A549 (cell line): ENCODE measurements around the gene SULT1A1. TPM values are rescaled to one million over a fixed set of nuclear protein-coding genes. Genes with fewer than 3 reads are reported as not detected.
"Not testable (repeated sequence)": the region's sequence is repeated elsewhere in the genome, so short reads cannot be mapped to it uniquely, and the experiment has no call there.

Experiments
- ATAC-seq, 2 experiments: fragments of 200-7000 bp in 1 of 2; fragments of >200 bp in 1 of 2; cut with Nextera tagmentation in 1 of 2; cut with Tn5 transposase in 1 of 2; 3 replicates each; pipeline versions ENCODE4 v1.8.0 to v1.9.1; 2018 to 2020; ENCODE audit warnings: mild to moderate bottlenecking in 1 of 2, moderate library complexity in 1 of 2
- CTCF ChIA-PET: fragments of 300-600 bp; sonication (Branson Sonifier 250); formaldehyde crosslinking; extraction: SDS; loops from one replicate; lab custom pipeline; 2021; ENCODE audit warnings: antibody characterized with exemption, inconsistent platforms; lab: Yijun Ruan, JAX
- POLR2A ChIA-PET: fragments of 350-600 bp; formaldehyde crosslinking; extraction: SDS; loops from one replicate; lab custom pipeline; 2021; ENCODE audit warnings: antibody characterized with exemption, inconsistent platforms; lab: Yijun Ruan, JAX
- DNase-seq, 2 experiments: peaks; one replicate each; pipeline versions ENCODE4 v3.0.0 to v3.0.0-alpha.2; 2011 to 2016; ENCODE audit warnings: low read depth in 1 of 2, low spot score in 1 of 2
- FAIRE-seq: peaks from 2 replicates; lab custom pipeline; 2011; peaks lifted over from hg19 to GRCh38; lab: Jason Lieb, UNC
- H3K27ac ChIP-seq, 2 experiments: fragments of >200 bp; sonication (Bioruptor Twin); formaldehyde crosslinking; 3 replicates each; pipeline ENCODE4 v1.5.1; 2016 to 2017
- H3K4me1 ChIP-seq: fragments of >200 bp; sonication (Bioruptor Twin); formaldehyde crosslinking; 3 replicates; pipeline ENCODE4 v1.6.1; 2016
- H3K4me2 ChIP-seq: fragments of >200 bp; sonication (Bioruptor Twin); formaldehyde crosslinking; 3 replicates; pipeline ENCODE4 v1.6.1; 2016
- H3K4me3 ChIP-seq: fragments of >200 bp; sonication (Bioruptor Twin); formaldehyde crosslinking; 3 replicates; pipeline ENCODE4 v1.5.1; 2016
- H3K9me3 ChIP-seq: fragments of >200 bp; sonication (Bioruptor Twin); formaldehyde crosslinking; 3 replicates; pipeline ENCODE4 v1.6.1; 2016
- CEBPB ChIP-seq, 2 experiments: fragments of >200 bp in 1 of 2; sonication (Bioruptor Twin) in 1 of 2; formaldehyde crosslinking in 1 of 2; IDR thresholded peaks; 2 replicates each; pipeline ENCODE4 v1.6.1; 2012 to 2016
- CHD2 ChIP-seq: fragments of 150-350 bp; IDR thresholded peaks from 2 replicates; pipeline ENCODE4 v1.6.1; 2014; ENCODE audit warnings: low read length; ENCODE audit not compliant: partially characterized antibody
- CHD4 ChIP-seq: fragments of 200-600 bp; sonication (generic); IDR thresholded peaks from 2 replicates; pipeline ENCODE4 v1.6.1; 2016; ENCODE audit warnings: antibody characterized with exemption, mild to moderate bottlenecking, borderline replicate concordance
- FOSB ChIP-seq: fragments of 250-450 bp; sonication (Bioruptor Pico); IDR thresholded peaks from 2 replicates; pipeline ENCODE4 v1.5.0; 2020; ENCODE audit warnings: mild to moderate bottlenecking, moderate library complexity
- FOSL2 ChIP-seq, 2 experiments: fragments of 450-650 bp in 1 of 2; fragments of >200 bp in 1 of 2; sonication (Bioruptor Twin) in 1 of 2; formaldehyde crosslinking; IDR thresholded peaks; 2 replicates each; pipeline versions ENCODE4 v1.5.0 to v1.6.1; 2016 to 2020; ENCODE audit warnings: mild to moderate bottlenecking in 1 of 2, moderate library complexity in 1 of 2
- GATA3 ChIP-seq: IDR thresholded peaks from 2 replicates; pipeline ENCODE4 v1.6.1; 2012; ENCODE audit warnings: borderline replicate concordance
- HOXB13 ChIP-seq: fragments of 250-450 bp; sonication (Bioruptor Pico); IDR thresholded peaks from 2 replicates; pipeline ENCODE4 v1.5.0; 2020; ENCODE audit warnings: low read depth, mild to moderate bottlenecking, moderate library complexity
- JUNB ChIP-seq: fragments of >200 bp; sonication (Bioruptor Twin); formaldehyde crosslinking; IDR thresholded peaks from 2 replicates; pipeline ENCODE4 v1.6.1; 2016
- MAFK ChIP-seq: fragments of 450-650 bp; IDR thresholded peaks from 2 replicates; pipeline ENCODE4 v1.6.1; 2014; ENCODE audit not compliant: partially characterized antibody
- MYC ChIP-seq: IDR thresholded peaks from 2 replicates; pipeline ENCODE4 v1.6.1; 2012; ENCODE audit warnings: mild to moderate bottlenecking, inconsistent platforms, low read length, improper control_type of control experiment, borderline replicate concordance
- NPAS2 ChIP-seq: fragments of 250-450 bp; sonication (Bioruptor Pico); IDR thresholded peaks from 2 replicates; pipeline ENCODE4 v1.8.0; 2022; ENCODE audit warnings: mild to moderate bottlenecking, moderate library complexity, borderline replicate concordance
- POLR2A ChIP-seq: IDR thresholded peaks from 2 replicates; pipeline ENCODE4 v1.6.1; 2012; ENCODE audit warnings: mild to moderate bottlenecking, low read length
- POLR2AphosphoS2 ChIP-seq: conservative IDR thresholded peaks from 2 replicates; pipeline ENCODE4 v1.6.1; 2012; ENCODE audit warnings: low read length, improper control_type of control experiment, inconsistent platforms
- RARB ChIP-seq: fragments of 250-450 bp; sonication (Bioruptor Pico); IDR thresholded peaks from 2 replicates; pipeline ENCODE4 v1.8.0; 2021; ENCODE audit warnings: mild to moderate bottlenecking, moderate library complexity
- RNF2 ChIP-seq: fragments of 200-600 bp; sonication (generic); IDR thresholded peaks from 2 replicates; pipeline ENCODE4 v1.6.1; 2016; ENCODE audit warnings: low read depth, mild to moderate bottlenecking, antibody characterized with exemption, moderate library complexity, borderline replicate concordance
- SMC3 ChIP-seq: fragments of >200 bp; sonication (Bioruptor Twin); formaldehyde crosslinking; IDR thresholded peaks from 3 replicates; pipeline ENCODE4 v1.6.1; 2018; ENCODE audit warnings: inconsistent platforms
- SREBF2 ChIP-seq: fragments of 450-650 bp; IDR thresholded peaks from 2 replicates; pipeline ENCODE4 v1.6.1; 2014; ENCODE audit warnings: mild to moderate bottlenecking, moderate library complexity
- TFCP2L1 ChIP-seq: fragments of 250-450 bp; sonication (Bioruptor Pico); IDR thresholded peaks from 2 replicates; pipeline ENCODE4 v1.5.0; 2021; ENCODE audit warnings: mild to moderate bottlenecking
- ZNF302 ChIP-seq: fragments of 250-450 bp; sonication (Bioruptor Pico); IDR thresholded peaks from 2 replicates; pipeline ENCODE4 v1.9.0; 2021; ENCODE audit warnings: inconsistent platforms, mild to moderate bottlenecking, moderate library complexity
- WGBS: methylation state at CpG from one replicate; pipeline ENCODE4 v1.1.6; 2017; ENCODE audit errors: missing lambda C conversion rate; 5-methylcytosine and 5-hydroxymethylcytosine counted together
- polyA plus RNA-seq, 4 experiments: library from polyadenylated mRNA; depleted of rRNA in 3 of 4; stranded (reverse); fragments of >200 nt; fragmentation: RNase III in 1 of 4; extraction: RNeasy Plus Mini Kit Qiagen cat#74134 plus additional on column Dnase treatment in 1 of 4; gene quantifications; 2 replicates in 3 of 4; 3 replicates in 1 of 4; pipeline ENCODE4 v1.2.3, GENCODE V29; 2011 to 2017
- TF ChIP-seq, protein P1 (sequence below): IDR thresholded peaks from 2 replicates; pipeline ENCODE4 v1.6.1; 2012
- TF ChIP-seq, protein P2 (sequence below): fragments of 250-450 bp; sonication (Bioruptor Pico); IDR thresholded peaks from 2 replicates; pipeline ENCODE4 v1.5.0; 2021; ENCODE audit warnings: mild to moderate bottlenecking, moderate library complexity, borderline replicate concordance

Gene SULT1A1
- polyA plus RNA-seq, 2 of the 4 experiments (the other 2 are of a cell fraction) = 2.5 to 4.0 TPM

DNA sequence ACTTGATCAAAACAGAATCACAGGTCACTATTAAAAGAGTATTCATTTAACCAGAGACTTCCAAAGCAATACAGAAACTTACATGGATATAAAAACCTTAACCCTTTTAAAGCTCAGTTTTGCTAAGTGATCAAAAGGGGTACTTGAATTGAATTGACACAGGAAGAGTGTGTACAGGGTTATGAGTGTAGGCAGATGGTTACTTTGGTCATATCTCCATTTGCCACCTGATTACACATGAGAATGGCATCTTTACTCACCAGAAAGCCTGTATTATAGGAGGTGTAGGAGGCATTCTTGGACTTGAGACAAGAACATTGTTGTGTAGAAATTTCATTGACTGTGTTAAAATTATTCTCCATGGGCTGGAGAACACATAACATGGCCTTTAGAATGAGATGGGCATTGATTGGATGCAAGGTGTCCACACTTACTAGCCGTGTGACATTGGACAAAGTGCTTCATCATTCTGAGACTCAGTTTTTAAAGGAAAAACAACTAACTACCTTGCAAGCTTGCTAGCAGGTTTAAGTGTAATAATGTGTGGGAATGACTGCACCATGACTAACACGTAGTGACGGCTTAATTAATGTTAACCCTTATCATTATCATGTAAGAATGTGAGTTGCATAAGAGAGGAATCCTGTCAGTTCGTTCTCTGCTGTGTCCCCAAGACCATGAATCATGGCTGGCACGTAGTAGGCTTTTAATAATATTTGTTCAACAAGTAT lies 26.4 kb upstream of the SULT1A1 start:
- FAIRE-seq; H3K4me3 ChIP-seq; POLR2A ChIA-PET; CTCF ChIA-PET; H3K9me3 ChIP-seq; TF ChIP-seq FOSL2 (IDR thresholded peaks at IDR 0.05): not testable (repeated sequence)
- peaks cover 17% of the 10 kb centered on the region for H3K4me1 ChIP-seq
- peak overlapping the region; percentile 60 to 77 for H3K27ac ChIP-seq
- DNase-seq (peak in 1 of 2 experiments; percentile 54), ATAC-seq (0 out of 6 replicates have a peak, but pooled peaks of 1 of the 2 experiments have one; percentile 30)
- 0% methylated on average over 5 of the region's 5 CpGs for WGBS
- H3K4me2 ChIP-seq = peak overlapping the region; percentile 52
- TF ChIP-seq CEBPB (IDR thresholded peaks at IDR 0.05) (peak in 1 of 2 experiments; percentile 83; a peak in 2 of 4 replicates), JUNB (peak; percentile 30; the same call in 1 of the 2 replicates), GATA3 (peak; percentile 55; the same call in 1 of the 2 replicates), MAFK (peak; percentile 66), FOSL2 (CRISPR knock-in tag; IDR thresholded peaks at IDR 0.05) (peak; percentile 78)

DNA sequence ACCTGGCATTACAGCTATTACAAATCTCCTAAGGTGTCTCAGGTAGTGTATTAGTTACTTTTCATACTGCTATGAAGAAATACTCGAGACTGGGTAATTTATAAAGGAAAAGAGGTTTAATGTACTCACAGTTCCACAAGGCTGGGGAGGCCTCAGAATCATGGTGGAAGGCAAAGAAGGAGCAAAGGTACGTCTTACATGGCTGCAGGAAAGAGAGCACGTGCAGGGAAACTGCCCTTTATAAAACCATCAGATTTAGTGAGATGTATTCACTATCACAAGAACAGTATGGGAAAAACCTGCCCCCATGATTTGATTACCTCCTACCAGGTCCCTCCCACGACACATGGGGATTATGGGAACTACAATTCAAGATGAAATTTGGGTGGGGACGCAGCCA lies 21.1 kb upstream of the SULT1A1 start:
- DNase-seq, POLR2A ChIA-PET, FAIRE-seq, CTCF ChIA-PET, H3K4me3 ChIP-seq, H3K9me3 ChIP-seq, H3K4me1 ChIP-seq, H3K4me2 ChIP-seq, ATAC-seq, H3K27ac ChIP-seq: not testable (repeated sequence)
- 62% methylated on average over 5 of the region's 5 CpGs for WGBS

DNA sequence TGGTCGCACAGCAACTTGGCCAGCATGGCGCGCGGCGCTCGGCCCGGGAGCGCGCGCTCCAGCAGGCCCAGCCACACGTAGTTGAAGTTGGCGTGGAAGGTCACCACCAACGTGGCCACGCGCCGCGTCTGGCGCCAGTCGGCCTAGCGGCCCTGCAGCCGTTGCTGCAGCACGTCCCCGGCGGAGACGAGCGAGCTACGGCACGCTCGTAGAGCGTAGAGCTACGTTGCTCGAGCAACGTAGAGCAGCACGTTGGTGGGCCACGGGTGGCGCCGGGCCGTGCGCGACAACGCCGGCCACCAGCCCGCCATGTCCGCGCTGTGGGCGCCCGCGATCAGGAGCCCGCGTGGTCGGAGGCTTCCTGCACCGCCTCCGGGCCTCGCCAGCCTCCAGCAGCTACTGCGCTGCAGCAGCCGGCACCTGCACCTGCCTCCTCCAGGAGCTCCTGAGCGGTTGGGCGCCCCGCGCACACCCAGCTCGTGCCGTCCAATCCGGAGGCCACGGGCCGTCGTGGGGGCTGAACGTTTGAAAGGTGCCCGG lies 13.4 kb upstream of the SULT1A1 start:
- Histone ChIP-seq H3K4me1 (no peaks in the 10 kb centered on the region), H3K27ac (peak overlapping the region; percentile 59 to 81), H3K4me3 (peak overlapping the region; percentile 49), H3K9me3 (no peaks in the 10 kb centered on the region), H3K4me2 (peak overlapping the region; percentile 64)
- POLR2A ChIA-PET = no interaction called here
- ATAC-seq = peak; percentile 88 to 92
- FAIRE-seq = no peak
- 46% methylated on average over 45 of the region's 68 CpGs for WGBS
- no peak; the same call in 1 of the 2 replicates for TF ChIP-seq POLR2A
- no peak for TF ChIP-seq CHD4
- no peak for TF ChIP-seq POLR2AphosphoS2
- TF ChIP-seq, protein P1, sequence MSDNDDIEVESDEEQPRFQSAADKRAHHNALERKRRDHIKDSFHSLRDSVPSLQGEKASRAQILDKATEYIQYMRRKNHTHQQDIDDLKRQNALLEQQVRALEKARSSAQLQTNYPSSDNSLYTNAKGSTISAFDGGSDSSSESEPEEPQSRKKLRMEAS = peak; percentile 63
- TF ChIP-seq RARB (CRISPR knock-in tag) = no peak
- CTCF ChIA-PET = interaction anchor here (0.9 to 1.0 kb wide), 2 partner anchors 322 to 345 kb away, joined by 3 read pairs; no protein-coding TSS in a partner anchor
- peak in 1 of 2 experiments; percentile 32 for DNase-seq

DNA sequence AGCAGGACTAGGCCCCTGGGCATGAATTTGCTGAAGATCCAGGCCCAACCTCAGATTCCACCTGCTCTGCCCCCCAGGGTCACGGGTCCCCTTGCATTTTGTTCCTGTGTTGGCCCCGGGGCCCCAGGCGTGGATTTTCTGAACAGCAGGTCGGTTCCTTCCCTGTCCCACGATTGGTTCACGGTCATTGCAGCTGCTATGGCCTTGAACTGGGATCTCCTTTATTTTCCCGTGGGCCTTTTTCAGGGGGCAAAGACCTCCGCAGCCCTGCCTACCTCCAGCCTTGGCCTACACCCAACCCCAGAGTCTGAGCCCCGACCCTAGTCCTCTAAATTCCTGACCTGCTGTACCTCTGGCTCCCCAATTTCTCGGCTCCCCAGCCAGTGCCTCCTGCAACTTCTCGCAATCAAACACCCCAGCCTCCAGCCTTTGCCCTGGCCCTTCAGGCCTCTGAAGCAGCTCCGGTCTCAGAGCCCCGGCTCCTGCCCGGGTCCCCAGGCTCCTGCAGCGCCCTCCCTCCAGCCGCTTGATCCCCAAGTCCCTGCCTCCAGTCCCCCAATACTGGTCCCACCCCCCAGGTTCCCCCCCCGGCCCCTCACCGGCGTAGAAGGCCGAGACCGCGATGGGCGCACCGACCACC lies 12.8 kb upstream of the SULT1A1 start:
- H3K9me3 ChIP-seq, POLR2A ChIA-PET, FAIRE-seq, H3K4me1 ChIP-seq, DNase-seq: not testable (repeated sequence)
- peak overlapping the region; percentile 64 for H3K4me2 ChIP-seq
- CTCF ChIA-PET = interaction anchor here (0.9 to 1.0 kb wide), 2 partner anchors 323 to 345 kb away, joined by 3 read pairs; no protein-coding TSS in a partner anchor
- peak; percentile 54 to 58; a peak in 5 of 6 replicates for ATAC-seq
- peak overlapping the region; percentile 49 for H3K4me3 ChIP-seq
- 85% methylated on average over 13 of the region's 24 CpGs for WGBS
- H3K27ac ChIP-seq = peak overlapping the region; percentile 59 to 81

DNA sequence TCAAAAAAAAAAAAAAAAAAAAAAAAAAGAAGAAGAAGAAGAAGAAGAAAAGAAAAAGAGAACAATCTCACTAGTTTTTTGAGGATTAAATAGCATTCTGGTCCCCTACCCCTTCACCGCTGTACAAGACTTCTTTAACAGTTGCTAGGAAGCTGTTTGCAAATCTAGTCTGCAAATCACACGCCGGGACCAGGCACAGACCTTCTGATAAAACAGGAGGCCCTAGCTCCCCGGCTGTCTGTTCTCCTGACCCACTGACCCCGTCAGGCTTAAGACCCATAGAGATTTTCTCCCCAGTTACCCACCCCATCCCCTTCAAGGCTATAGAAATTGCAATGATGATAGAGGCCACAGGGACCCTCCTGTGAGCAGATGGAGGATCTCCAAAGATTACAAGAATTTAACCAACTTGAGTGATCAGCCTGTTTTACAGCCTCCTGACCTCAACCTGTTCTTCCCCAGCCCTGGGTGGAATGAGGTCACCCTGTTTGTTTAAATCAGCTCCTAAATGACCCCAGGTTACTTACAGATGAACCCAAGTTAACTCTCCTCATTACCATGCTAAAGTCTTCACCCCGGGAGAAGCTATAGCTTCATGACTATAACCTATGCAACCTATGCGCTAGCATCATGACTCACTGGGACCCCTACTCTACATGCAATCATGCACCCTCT lies 11.8 kb upstream of the SULT1A1 start:
- Histone ChIP-seq H3K4me2 (no peak overlapping the region), H3K9me3 (no peaks in the 10 kb centered on the region), H3K27ac (no peak overlapping the region), H3K4me3 (no peak overlapping the region), H3K4me1 (no peaks in the 10 kb centered on the region)
- no peak for DNase-seq
- ATAC-seq = no peak
- FAIRE-seq = no peak
- WGBS = 89% methylated on average over 7 of the region's 7 CpGs
- ChIA-PET CTCF (interaction anchor here (1.3 kb wide), 1 partner anchor 300 kb away, joined by 5 read pairs; no protein-coding TSS in a partner anchor), POLR2A (no interaction called here)
- TF ChIP-seq FOSB = no peak
- no peak for TF ChIP-seq NPAS2 (CRISPR knock-in tag)
- TF ChIP-seq HOXB13 (CRISPR knock-in tag) = no peak
- TF ChIP-seq TFCP2L1 (CRISPR knock-in tag) = no peak
- TF ChIP-seq CHD4 = no peak
- TF ChIP-seq MYC = no peak
- TF ChIP-seq SREBF2 = no peak
- no peak for TF ChIP-seq SMC3
- TF ChIP-seq, protein P2, sequence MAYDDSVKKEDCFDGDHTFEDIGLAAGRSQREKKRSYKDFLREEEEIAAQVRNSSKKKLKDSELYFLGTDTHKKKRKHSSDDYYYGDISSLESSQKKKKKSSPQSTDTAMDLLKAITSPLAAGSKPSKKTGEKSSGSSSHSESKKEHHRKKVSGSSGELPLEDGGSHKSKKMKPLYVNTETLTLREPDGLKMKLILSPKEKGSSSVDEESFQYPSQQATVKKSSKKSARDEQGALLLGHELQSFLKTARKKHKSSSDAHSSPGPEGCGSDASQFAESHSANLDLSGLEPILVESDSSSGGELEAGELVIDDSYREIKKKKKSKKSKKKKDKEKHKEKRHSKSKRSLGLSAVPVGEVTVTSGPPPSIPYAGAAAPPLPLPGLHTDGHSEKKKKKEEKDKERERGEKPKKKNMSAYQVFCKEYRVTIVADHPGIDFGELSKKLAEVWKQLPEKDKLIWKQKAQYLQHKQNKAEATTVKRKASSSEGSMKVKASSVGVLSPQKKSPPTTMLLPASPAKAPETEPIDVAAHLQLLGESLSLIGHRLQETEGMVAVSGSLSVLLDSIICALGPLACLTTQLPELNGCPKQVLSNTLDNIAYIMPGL = no peak
- no peak for TF ChIP-seq ZNF302 (CRISPR knock-in tag)
- TF ChIP-seq CHD2 = no peak
- no peak for TF ChIP-seq RNF2
